Stimulated activated CD8-positive, alpha-beta memory T cell treated with anti-CD3 and anti-CD28 coated beads, Interleukin-7, amount 100 ng/mL, for 48 hours (primary cell): ENCODE measurements around the gene PPTC7.
A peak's percentile ranks its signal among the peaks of the same experiment; 100 is the strongest.
"Not testable (repeated sequence)": the region's sequence is repeated elsewhere in the genome, so short reads cannot be mapped to it uniquely, and the experiment has no call there.

Experiments
- DNase-seq, 2 donors: peaks; one replicate each; pipeline ENCODE4 v3.0.0-alpha.2; 2020; ENCODE audit warnings: low read depth in 1 of 2; ENCODE audit errors: extremely low read depth in 1 of 2

Gene PPTC7

GRCh38 chr12:110583137-110584059 lies at the start of gene PPTC7:
Gene PPTC7, minus strand, starts transcription at chr12:110583318. Its CDS starts 287 bp downstream, at chr12:110583031.
- DNase-seq, result peak; percentile 91 to 96

- DNase-seq, result no peak
Measured at GRCh38 chr12:110627500-110628195, 44.5 kb upstream of the PPTC7 start.

- no peak for DNase-seq
Measured at GRCh38 chr12:110622582-110622981, 39.5 kb upstream of the PPTC7 start.

GRCh38 chr12:110619534-110619953 lies 36.4 kb upstream of the PPTC7 start:
- peak; percentile 15 to 21 for DNase-seq

- no peak for DNase-seq
Measured at GRCh38 chr12:110616471-110617115, 33.5 kb upstream of the PPTC7 start.

GRCh38 chr12:110615171-110615570 lies 32.1 kb upstream of the PPTC7 start:
- no peak for DNase-seq

GRCh38 chr12:110613771-110614684 lies 30.9 kb upstream of the PPTC7 start, which contains the start of gene TCTN1:
Gene TCTN1, plus strand, starts transcription at chr12:110614129. Its CDS starts 54 bp downstream, at chr12:110614183.
- peak; percentile 97 to 98 for DNase-seq

GRCh38 chr12:110613071-110613770 lies 30.1 kb upstream of the PPTC7 start:
- no peak for DNase-seq

- DNase-seq, result no peak
Measured at GRCh38 chr12:110606253-110606611, 23.1 kb upstream of the PPTC7 start.

- not testable (repeated sequence) for DNase-seq
Measured at GRCh38 chr12:110602085-110602814, 19.1 kb upstream of the PPTC7 start.

- DNase-seq, result no peak
Measured at GRCh38 chr12:110600254-110600653, 17.1 kb upstream of the PPTC7 start.

GRCh38 chr12:110599334-110599733 lies 16.2 kb upstream of the PPTC7 start:
- DNase-seq, result no peak

- DNase-seq, result no peak
Measured at GRCh38 chr12:110597885-110598284, 14.8 kb upstream of the PPTC7 start.

- not testable (repeated sequence) for DNase-seq
Measured at GRCh38 chr12:110592919-110593318, 9.8 kb upstream of the PPTC7 start.

GRCh38 chr12:110592078-110592477 lies 9.0 kb upstream of the PPTC7 start:
- no peak for DNase-seq

- DNase-seq, result no peak
Measured at GRCh38 chr12:110591451-110592051, 8.4 kb upstream of the PPTC7 start.

GRCh38 chr12:110590806-110591326 lies 7.7 kb upstream of the PPTC7 start:
- DNase-seq, result no peak

GRCh38 chr12:110590059-110590458 lies 6.9 kb upstream of the PPTC7 start:
- DNase-seq, result no peak
